Measurements from ENCODE around the gene KRT16.
"Not testable (repeated sequence)": the region's sequence is repeated elsewhere in the genome, so short reads cannot be mapped to it uniquely, and the experiment has no call there.

KRT16 gene

DNA sequence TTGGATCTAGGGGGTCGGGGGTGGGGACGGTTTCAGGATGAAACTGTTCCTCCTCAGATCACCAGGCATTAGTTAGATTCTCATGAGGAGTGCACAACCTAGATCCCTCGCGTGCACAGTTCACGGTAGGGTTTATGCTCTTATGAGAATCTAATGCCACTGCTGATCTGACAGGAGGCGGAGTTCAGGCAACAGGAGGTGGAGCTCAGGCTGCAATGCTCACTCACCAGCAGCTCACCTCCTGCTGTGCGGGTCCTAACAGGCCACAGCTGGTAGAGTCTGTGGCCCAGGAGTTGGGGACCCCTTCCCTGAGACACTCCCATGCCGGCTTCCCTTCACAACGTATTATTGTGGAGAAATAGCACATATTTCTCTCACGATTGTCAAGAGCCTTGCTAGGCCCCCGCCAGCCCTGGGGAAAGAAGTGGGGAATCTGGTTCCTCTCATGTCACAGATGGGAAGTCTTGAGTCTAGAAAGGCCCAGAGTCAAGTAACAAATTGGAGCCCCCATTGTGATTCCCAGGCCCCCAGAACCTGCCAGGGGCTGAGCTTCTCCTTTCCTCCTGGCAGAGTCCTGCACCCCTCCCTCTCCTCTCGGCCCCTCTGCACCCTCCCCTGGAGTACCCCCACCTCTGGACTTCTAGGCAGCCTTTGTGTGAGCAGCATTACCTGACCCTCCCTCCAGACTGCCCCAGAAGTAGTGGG, 19.8 kb downstream of the KRT16 start:
- Histone ChIP-seq H3K4me3 (ENCODE audit: low read length) (no peak overlapping the region), H3K27me3 (ENCODE audit: control insufficient read depth, insufficient read depth, low read length) (peaks cover 2% of the 10 kb centered on the region), H3K36me3 (ENCODE audit: control insufficient read depth, insufficient read depth, low read length) (no peaks in the 10 kb centered on the region), H3K4me1 (ENCODE audit: control insufficient read depth, insufficient read depth, low read length) (no peaks in the 10 kb centered on the region), H3K9ac (ENCODE audit: low read length) (no peak overlapping the region), H3K27ac (ENCODE audit: low read depth, low read length) (no peak overlapping the region)

DNA sequence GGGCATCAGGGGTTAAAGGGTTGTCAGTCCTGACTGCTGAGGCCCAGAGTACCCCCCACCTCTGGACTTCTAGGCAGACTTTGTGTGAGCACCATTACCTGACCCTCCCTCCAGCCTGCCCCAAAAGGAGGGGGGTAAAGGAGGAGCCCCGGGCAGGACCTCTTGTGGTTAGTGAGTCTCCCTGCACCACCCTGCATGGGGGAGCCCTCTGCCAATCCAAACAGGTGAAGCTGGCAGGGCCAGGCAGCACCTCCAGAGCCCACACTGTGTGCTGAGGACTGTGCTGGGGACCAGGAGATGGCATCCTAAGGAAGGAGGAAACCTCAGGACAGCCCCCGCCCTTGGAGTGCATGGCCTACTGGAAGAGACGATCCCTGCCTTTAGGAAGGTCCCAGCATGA, 23.3 kb downstream of the KRT16 start:
- H3K27ac ChIP-seq (ENCODE audit: low read depth, low read length): no peak overlapping the region
- H3K4me1 ChIP-seq (ENCODE audit: control insufficient read depth, insufficient read depth, low read length): no peaks in the 10 kb centered on the region
- no peaks in the 10 kb centered on the region for H3K36me3 ChIP-seq (ENCODE audit: control insufficient read depth, insufficient read depth, low read length)
- H3K27me3 ChIP-seq (ENCODE audit: control insufficient read depth, insufficient read depth, low read length): no peaks in the 10 kb centered on the region
- H3K9ac ChIP-seq (ENCODE audit: low read length): no peak overlapping the region
- no peak overlapping the region for H3K4me3 ChIP-seq (ENCODE audit: low read length)

DNA sequence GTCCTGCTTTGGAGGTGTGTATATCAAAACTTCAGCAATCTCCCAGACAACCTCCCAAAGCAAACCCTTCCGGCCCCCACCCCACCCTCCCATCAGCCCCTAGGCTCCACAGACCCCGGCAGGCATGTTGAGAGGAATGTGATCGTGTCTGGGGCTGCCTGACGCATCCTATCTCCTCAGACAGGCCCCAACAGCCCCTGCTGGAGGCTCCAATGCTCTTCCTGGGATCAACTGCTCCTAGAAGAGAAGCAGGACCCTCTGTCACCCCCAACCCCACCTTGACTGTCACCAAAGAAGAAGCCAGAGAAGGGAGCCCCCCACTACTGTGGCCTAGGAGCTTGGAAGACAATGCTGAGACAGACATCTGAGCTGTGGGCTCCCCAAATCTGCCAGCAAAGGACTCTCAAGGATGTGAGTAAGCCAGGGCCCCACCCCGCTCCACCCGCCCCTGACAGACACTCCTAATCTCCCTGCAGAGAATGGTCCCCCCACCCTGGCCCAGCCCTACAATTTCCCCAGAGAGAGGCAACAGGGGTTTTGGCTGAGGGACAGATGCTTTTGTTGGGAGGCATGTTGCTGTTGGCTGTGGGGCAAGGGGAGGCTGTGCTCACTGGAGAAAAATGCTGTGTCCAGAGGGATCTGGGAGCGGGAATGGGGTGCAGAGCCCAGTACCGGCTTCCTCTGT, 24.3 kb downstream of the KRT16 start:
- H3K36me3 ChIP-seq (ENCODE audit: control insufficient read depth, insufficient read depth, low read length): no peaks in the 10 kb centered on the region
- H3K4me3 ChIP-seq (ENCODE audit: low read length): no peak overlapping the region
- H3K9ac ChIP-seq (ENCODE audit: low read length): no peak overlapping the region
- H3K4me1 ChIP-seq (ENCODE audit: control insufficient read depth, insufficient read depth, low read length): no peaks in the 10 kb centered on the region
- no peaks in the 10 kb centered on the region for H3K27me3 ChIP-seq (ENCODE audit: control insufficient read depth, insufficient read depth, low read length)
- H3K27ac ChIP-seq (ENCODE audit: low read depth, low read length): no peak overlapping the region

DNA sequence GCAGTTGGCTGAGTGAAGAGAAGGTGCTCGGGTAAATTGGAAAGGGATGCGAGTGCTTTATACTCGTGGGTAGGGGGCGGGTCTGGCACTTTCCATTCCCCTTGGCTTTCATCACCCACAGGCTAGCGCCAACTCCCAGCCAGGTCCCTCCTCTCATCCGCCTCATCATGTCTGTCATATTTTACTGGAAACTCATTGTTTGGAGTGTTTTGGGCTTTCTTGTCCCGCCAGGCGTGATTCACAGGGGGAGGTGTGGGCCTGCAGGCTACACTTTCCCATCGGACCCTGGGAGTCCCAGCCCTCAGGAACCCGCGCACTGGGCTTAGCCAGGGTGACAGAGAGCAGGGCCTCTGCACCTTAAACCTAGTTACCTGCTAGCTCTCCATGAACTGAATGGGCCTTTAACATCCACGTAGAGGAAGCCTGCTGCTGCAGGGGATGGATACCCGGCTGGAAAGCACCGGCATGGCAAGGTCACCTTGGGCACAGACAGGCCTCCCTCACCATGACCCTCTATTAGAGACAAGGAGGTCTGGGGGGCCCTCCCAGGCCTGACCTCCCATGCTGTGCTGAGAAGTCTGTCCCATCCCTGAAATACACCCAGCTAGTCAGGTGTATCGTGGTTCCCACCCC, 25.6 kb downstream of the KRT16 start, which contains the start of gene KRT14:
Gene KRT14 (minus strand): TSS at position 33 of the 633 bp plus-strand sequence. CDS start 61 bp downstream, outside the sequence.
- no peak within 1 kb of the TSS for H3K4me3 ChIP-seq (ENCODE audit: low read length)
- no peaks in the 10 kb centered on the region for H3K36me3 ChIP-seq (ENCODE audit: control insufficient read depth, insufficient read depth, low read length)
- H3K9ac ChIP-seq (ENCODE audit: low read length): no peak within 1 kb of the TSS
- H3K27ac ChIP-seq (ENCODE audit: low read depth, low read length): no peak within 1 kb of the TSS
- no peaks in the 10 kb centered on the region for H3K27me3 ChIP-seq (ENCODE audit: control insufficient read depth, insufficient read depth, low read length)
- no peaks in the 10 kb centered on the region for H3K4me1 ChIP-seq (ENCODE audit: control insufficient read depth, insufficient read depth, low read length)

DNA sequence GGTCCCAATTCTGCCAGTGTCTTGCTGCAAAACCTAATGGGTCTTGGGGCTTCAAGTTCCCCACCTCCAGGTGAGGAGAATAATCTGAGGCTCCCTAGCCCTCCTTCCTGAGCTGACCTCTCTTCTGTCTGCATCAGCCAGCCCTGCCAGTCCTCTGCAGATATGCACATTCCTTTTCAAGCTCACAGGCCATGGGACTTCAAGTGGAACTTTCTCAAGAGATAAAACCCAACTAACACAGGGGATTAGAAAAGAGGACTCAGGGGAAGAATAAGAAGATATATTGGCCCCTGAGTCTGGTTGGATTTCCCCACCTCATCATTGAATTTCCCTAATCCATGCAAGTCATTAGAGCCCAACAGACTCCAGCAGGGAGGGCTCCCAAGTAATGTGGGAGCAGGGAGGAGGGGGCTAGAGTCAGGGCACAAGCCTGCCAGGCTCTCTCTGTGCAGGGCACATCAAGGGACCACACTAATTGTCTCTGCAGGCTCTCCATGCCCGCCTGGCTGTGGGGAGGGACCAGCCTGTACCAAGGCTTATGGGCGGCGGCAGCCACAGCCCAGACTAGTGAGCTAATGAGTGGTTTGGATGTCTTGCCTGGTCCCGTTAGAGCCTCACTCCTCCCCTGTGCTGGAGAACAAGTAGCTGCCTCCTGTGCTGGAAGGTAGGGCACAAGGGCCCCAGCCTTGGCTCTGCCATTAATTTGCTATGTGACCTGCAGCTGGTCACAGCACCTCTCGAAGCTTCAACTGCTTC, 27.1 kb downstream of the KRT16 start:
- H3K36me3 ChIP-seq (ENCODE audit: control insufficient read depth, insufficient read depth, low read length): no peaks in the 10 kb centered on the region
- H3K4me3 ChIP-seq (ENCODE audit: low read length): no peak overlapping the region
- H3K27ac ChIP-seq (ENCODE audit: low read depth, low read length): no peak overlapping the region
- no peak overlapping the region for H3K9ac ChIP-seq (ENCODE audit: low read length)
- H3K27me3 ChIP-seq (ENCODE audit: control insufficient read depth, insufficient read depth, low read length): no peaks in the 10 kb centered on the region
- no peaks in the 10 kb centered on the region for H3K4me1 ChIP-seq (ENCODE audit: control insufficient read depth, insufficient read depth, low read length)

DNA sequence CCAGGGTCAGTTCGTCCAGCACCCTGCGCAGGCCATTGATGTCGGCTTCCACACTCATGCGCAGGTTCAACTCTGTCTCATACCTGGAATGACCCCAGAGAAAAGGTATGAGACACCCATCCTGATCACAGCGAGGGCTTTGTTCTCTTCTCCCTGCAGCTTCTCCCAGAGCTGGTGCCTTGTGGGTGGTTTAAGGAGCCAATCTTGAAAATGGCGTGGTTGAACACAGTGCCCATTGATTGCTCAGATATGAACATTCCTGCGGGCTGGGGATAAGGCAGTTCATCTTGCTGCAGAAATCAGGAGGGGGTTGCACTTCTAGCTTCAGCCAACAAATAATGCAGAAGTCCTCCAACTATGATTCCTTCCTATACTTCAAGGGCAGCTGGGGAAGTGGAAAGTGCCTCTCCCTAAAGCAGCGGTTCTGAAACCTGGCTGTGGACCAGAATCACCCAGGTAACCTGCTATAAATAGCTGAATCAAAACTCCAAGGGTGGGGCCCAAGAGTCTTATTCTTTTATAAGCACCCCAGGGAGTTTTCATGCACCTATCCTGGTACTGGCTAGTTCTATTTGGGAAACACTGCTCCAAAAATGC, 28.1 kb downstream of the KRT16 start:
- H3K4me1 ChIP-seq (ENCODE audit: control insufficient read depth, insufficient read depth, low read length); H3K27ac ChIP-seq (ENCODE audit: low read depth, low read length); H3K36me3 ChIP-seq (ENCODE audit: control insufficient read depth, insufficient read depth, low read length); H3K27me3 ChIP-seq (ENCODE audit: control insufficient read depth, insufficient read depth, low read length); H3K9ac ChIP-seq (ENCODE audit: low read length); H3K4me3 ChIP-seq (ENCODE audit: low read length): not testable (repeated sequence)

DNA sequence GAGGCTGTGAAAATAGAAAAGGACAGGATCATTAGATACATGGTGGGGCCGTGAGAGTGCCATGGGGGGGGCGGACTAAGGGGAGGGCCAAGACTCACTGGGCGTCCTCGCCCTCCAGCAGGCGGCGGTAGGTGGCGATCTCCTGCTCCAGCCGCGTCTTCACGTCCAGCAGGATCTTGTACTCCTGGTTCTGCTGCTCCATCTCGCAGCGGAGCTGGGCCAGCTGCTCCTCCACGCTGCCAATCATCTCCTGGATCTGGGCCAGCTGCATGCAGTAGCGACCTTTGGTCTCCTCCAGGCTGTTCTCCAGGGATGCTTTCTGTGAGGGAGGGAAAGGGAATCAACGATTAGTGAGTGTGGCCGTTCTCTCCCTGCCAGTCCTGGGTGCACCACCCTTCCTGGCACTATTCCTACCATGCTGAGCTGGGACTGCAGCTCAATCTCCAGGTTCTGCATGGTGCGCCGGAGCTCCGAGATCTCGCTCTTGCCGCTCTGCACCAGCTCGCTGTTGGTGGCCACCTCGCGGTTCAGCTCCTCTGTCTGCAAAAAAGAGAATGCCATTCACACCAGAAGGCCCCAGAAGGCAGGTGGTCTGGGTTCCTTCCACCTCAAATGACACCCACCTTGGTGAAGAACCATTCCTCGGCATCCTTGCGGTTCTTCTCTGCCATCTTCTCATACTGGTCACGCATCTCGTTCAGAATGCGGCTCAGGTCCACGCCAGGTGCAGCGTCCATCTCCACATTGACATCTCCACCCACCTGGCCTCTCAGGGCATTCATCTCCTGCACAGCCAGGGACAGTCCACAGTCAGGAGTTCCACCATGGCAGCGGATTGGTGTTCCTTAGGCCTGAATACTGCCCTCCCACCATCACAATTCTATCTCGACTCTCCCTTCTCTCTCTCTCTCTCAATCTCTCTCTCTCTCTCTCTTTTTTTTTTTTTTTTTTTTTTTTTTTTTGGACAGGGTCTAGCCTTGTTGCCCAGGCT, 29.1 kb downstream of the KRT16 start:
- no peak overlapping the region for H3K9ac ChIP-seq (ENCODE audit: low read length)
- no peak overlapping the region for H3K4me3 ChIP-seq (ENCODE audit: low read length)
- H3K36me3 ChIP-seq (ENCODE audit: control insufficient read depth, insufficient read depth, low read length): no peaks in the 10 kb centered on the region
- no peaks in the 10 kb centered on the region for H3K4me1 ChIP-seq (ENCODE audit: control insufficient read depth, insufficient read depth, low read length)
- H3K27me3 ChIP-seq (ENCODE audit: control insufficient read depth, insufficient read depth, low read length): no peaks in the 10 kb centered on the region
- H3K27ac ChIP-seq (ENCODE audit: low read depth, low read length): no peak overlapping the region

DNA sequence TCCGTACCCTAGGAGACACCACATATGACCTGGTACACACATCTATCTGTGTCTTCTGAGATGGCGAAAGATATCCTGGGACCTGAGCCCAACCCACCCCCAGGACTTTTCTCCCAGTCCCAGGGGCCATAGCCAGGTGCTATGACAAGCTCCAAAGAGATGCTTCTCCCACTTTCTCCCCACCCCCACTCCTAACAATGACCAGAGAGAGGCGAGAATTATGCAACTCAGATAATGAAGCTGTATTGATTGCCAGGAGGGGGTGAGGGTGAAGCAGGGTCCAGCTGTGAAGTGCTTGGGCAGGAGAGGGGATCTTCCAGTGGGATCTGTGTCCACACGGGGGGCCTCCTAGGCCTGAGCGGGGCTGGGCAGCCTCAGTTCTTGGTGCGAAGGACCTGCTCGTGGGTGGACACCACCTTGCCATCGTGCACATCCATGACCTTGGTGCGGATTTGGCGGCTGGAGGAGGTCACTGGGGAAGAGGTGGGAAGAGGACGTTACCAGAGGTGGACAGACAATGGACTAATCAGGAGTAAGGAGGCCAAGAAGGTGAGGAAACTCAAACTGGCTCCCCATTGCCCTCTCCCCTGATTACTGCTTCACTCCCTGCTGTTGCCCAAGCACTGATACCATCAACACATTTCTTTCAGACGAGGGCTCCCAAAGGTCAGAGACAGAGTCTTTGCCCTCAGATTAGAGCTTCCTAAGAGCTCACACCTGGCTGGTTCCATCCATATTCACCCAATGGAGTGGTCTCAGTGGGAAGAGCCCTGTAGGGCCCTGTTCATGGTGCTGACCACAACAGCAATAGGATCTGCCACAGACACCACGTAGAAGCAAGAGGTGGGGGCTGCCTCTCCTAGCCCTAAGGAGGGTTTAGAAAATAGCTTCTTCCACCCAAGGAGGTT, 30.3 kb downstream of the KRT16 start:
- H3K9ac ChIP-seq (ENCODE audit: low read length); H3K36me3 ChIP-seq (ENCODE audit: control insufficient read depth, insufficient read depth, low read length); H3K4me1 ChIP-seq (ENCODE audit: control insufficient read depth, insufficient read depth, low read length); H3K27me3 ChIP-seq (ENCODE audit: control insufficient read depth, insufficient read depth, low read length); H3K27ac ChIP-seq (ENCODE audit: low read depth, low read length); H3K4me3 ChIP-seq (ENCODE audit: low read length): not testable (repeated sequence)

DNA sequence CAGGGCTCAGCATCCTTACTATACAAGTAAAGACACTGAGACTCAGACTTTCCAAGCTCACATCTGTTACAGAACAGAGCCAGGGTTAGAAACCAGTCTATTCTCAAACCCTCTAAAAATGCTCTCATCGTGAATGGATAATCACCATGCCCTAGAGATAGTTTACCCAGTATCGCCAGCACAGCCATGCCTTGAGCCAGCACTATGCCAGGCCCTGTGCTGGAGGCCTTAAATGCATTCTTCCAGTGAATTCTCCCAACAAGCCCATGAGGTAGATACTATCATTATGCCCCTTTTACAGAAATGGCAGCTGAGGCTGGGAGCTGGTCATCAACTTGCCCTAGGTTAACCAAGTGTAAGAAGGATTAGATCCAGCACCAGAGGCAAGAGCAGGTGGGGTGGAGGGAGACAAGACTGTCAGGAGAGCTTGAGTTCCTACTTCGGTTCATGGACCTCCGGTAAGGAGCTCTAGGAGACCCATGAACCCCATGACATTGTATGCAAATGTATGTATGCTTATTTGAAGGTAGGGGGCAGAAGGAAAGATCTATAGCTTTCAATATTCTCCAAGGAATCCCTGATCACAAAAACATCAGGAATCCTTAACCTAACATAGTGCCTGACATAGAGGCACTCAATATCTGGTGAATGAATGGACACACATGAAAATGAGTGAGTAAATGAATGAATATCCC, 31.1 kb downstream of the KRT16 start:
- peaks cover 3% of the 10 kb centered on the region for H3K27me3 ChIP-seq (ENCODE audit: control insufficient read depth, insufficient read depth, low read length)
- no peaks in the 10 kb centered on the region for H3K36me3 ChIP-seq (ENCODE audit: control insufficient read depth, insufficient read depth, low read length)
- H3K4me1 ChIP-seq (ENCODE audit: control insufficient read depth, insufficient read depth, low read length): no peaks in the 10 kb centered on the region
- H3K4me3 ChIP-seq (ENCODE audit: low read length): no peak overlapping the region
- no peak overlapping the region for H3K9ac ChIP-seq (ENCODE audit: low read length)
- H3K27ac ChIP-seq (ENCODE audit: low read depth, low read length): no peak overlapping the region

DNA sequence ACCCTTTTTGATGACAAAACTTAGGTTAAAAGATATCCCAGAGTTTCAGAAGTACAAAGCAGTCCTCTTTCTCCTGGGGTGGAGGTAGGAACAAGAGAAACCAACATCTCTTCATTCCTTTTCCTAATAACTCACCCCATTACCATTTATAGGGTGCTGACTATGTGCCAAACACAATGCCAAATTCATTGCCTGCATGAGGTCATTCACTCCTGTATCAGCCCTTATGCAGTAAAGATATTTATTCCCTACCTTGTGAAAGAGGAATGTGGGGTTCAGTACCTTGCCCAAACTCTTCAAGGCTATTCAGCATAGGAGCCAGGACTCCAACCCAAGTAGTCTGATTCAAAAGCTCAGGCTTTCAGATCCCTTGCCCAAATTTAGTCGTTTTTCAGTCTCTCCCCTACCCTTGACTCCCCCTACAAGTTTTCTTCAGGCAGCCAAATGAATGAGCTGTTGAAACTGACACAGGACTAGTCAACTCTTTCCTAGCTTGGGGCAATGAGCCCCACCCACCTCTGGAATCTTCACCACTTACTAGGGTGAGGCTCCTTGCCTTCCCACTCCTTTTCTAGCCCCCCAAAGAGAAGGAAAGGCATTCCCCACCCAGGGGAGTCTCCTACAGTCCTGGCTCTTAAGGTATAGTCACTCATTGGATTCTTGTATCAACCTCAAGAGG, 31.7 kb downstream of the KRT16 start:
- Histone ChIP-seq H3K4me3 (ENCODE audit: low read length) (no peak overlapping the region), H3K9ac (ENCODE audit: low read length) (no peak overlapping the region), H3K4me1 (ENCODE audit: control insufficient read depth, insufficient read depth, low read length) (no peaks in the 10 kb centered on the region), H3K27ac (ENCODE audit: low read depth, low read length) (no peak overlapping the region), H3K27me3 (ENCODE audit: control insufficient read depth, insufficient read depth, low read length) (peaks cover 5% of the 10 kb centered on the region), H3K36me3 (ENCODE audit: control insufficient read depth, insufficient read depth, low read length) (no peaks in the 10 kb centered on the region)
